Stomach (tissue), 19 donors: Measurements from ENCODE around the gene FAM9C. TPM values are rescaled to one million over a fixed set of nuclear protein-coding genes. Genes with fewer than 3 reads are reported as not detected.

ENCODE experiments used
- DNase-seq, 2 donors: peaks; one replicate each; pipeline versions ENCODE4 v3.0.0 to v3.0.0-alpha.2; 2013 to 2019
- H3K27ac ChIP-seq, 5 donors: fragments of 200-600 bp in 4 of 5; sonication (generic) in 4 of 5; one replicate each; pipeline ENCODE4 v1.5.1; 2013 to 2019; ENCODE audit warnings: mild to moderate bottlenecking in 1 of 5, moderate library complexity in 1 of 5
- H3K27me3 ChIP-seq, 3 donors: fragments of 200-600 bp; sonication (generic); one replicate each; pipeline ENCODE4 v1.5.1; 2017 to 2019; ENCODE audit warnings: mixed run types in 1 of 3
- H3K36me3 ChIP-seq, 4 donors: fragments of 200-600 bp; sonication (generic); 1 replicate in 3 of 4; 2 replicates in 1 of 4; pipeline ENCODE4 v1.5.1; 2016 to 2019
- H3K4me1 ChIP-seq, 4 donors: fragments of 200-600 bp; sonication (generic); one replicate each; pipeline ENCODE4 v1.5.1; 2016 to 2019
- H3K4me3 ChIP-seq, 4 donors: fragments of 200-600 bp; sonication (generic) in 3 of 4; one replicate each; pipeline ENCODE4 v1.5.1; 2016 to 2019; ENCODE audit warnings: mild to moderate bottlenecking in 1 of 4
- H3K9me3 ChIP-seq, 4 donors: fragments of 200-600 bp; sonication (generic); one replicate each; pipeline ENCODE4 v1.5.1; 2016 to 2019
- CTCF ChIP-seq, 7 experiments: fragments of 450-650 bp in 4 of 7; fragments of 200-600 bp in 3 of 7; sonication (generic) in 3 of 7; IDR thresholded peaks; one replicate each; pipeline ENCODE4 v1.5.1; 2016 to 2019; ENCODE audit warnings: antibody characterized with exemption in 7 of 7, control low read depth in 2 of 7, mild to moderate bottlenecking in 1 of 7
- EP300 ChIP-seq: sonication (generic); formaldehyde crosslinking; IDR thresholded peaks from one replicate; pipeline ENCODE4 v1.6.1; 2017; ENCODE audit warnings: antibody characterized with exemption
- POLR2A ChIP-seq, 4 donors: fragments of 450-650 bp; IDR thresholded peaks; one replicate each; pipeline ENCODE4 v1.6.1; 2016; ENCODE audit warnings: antibody characterized with exemption in 4 of 4, control low read depth in 2 of 4, mild to moderate bottlenecking in 1 of 4, moderate library complexity in 1 of 4
- POLR2AphosphoS5 ChIP-seq, 3 donors: sonication (generic); formaldehyde crosslinking; IDR thresholded peaks; one replicate each; pipeline ENCODE4 v1.6.1; 2016; ENCODE audit warnings: antibody characterized with exemption in 3 of 3
- WGBS, 5 donors: extraction: QIAGEN DNeasy Blood & Tissue Kit in 3 of 5; methylation state at CpG; one replicate each; pipeline versions ENCODE4 v1.1.5 to v1.1.7; 2013 to 2018; 5-methylcytosine and 5-hydroxymethylcytosine counted together
- intact Hi-C: fragments of 100-400 bp; cut with DNase I; formaldehyde crosslinking; loops from one replicate; pipeline ENCODE4 v1.15.1; 2023; ENCODE audit warnings: low total_unique reads
- long read RNA-seq, 10 donors: transcript quantifications; one replicate each; lab custom pipeline, GENCODE V29; 2026
- polyA plus RNA-seq, 3 donors: library from polyadenylated mRNA; stranded (reverse); fragments of 200-250 nt; gene quantifications; one replicate each; pipeline ENCODE4 v1.2.3, GENCODE V29; 2013
- total RNA-seq, 5 donors: library from RNA; depleted of rRNA; stranded (reverse); fragments of >200 nt; gene quantifications; one replicate each; pipeline versions ENCODE4 v1.1.0 to v1.2.3, GENCODE V29; 2014 to 2016
- donor health status: healthy with polysubstance abuse.
- donor health status: Bipolar disorder and iron deficiency.
- donor health status: healthy.

Gene FAM9C
- total RNA-seq, result under 1 TPM in 1 of 5 donors, not detected in 4; 0.18 TPM
- polyA plus RNA-seq, result under 1 TPM in 1 of 3 donors, not detected in 2; 0.31 TPM
- long read RNA-seq, donor 1, result 0 reads
- long read RNA-seq, donor 2, result 0 reads
- long read RNA-seq, donor 3, result 0 reads
- long read RNA-seq, donor 4, result 0 reads
- long read RNA-seq, donor 5, result 0 reads
- long read RNA-seq, donor 6, result 0 reads
- long read RNA-seq, donor 7, result 0 reads
- long read RNA-seq, donor 8, result 0 reads
- long read RNA-seq, donor 9, result 0 reads
- long read RNA-seq, donor 10, result 0 reads

DNA sequence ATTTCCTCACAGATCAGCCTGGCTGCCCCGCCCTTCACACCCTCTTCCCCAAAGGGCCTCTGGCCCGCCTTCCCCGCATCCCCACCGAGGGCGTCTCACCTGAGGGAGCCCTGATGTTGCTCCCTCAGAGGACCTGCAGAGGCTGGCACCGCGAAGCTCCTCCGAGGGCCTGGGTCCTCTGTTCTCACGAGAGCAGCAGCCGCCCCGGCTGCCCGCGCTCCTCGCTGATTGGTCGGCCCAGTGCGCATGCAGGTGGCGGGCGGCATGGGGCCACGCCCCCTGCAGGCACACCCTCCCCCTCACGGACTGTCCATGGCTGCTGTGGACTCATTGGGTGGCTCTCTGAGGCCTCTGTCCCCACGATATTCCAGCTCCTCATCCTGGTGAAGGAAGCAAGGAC is at the start of gene FAM9C:
FAM9C (minus strand) TSS at position 180 of the 400 bp plus-strand sequence. CDS start 831 bp downstream, outside the sequence.
- H3K4me1 ChIP-seq, result no peaks in the 10 kb centered on the region
- 65 to 99% (median 93%) methylated on average over 5 to 21 of the region's 21 CpGs; no CpG with 5 or more reads in 1 of the 5 donors for WGBS, 5 donors
- no peak within 1 kb of the TSS for H3K27ac ChIP-seq
- H3K4me3 ChIP-seq, result no peak within 1 kb of the TSS
- H3K27me3 ChIP-seq, result no peaks in the 10 kb centered on the region
- TF ChIP-seq CTCF (IDR thresholded peaks at IDR 0.05), result no peak
- TF ChIP-seq POLR2A (IDR thresholded peaks at IDR 0.05), result no peak
- TF ChIP-seq POLR2AphosphoS5 (IDR thresholded peaks at IDR 0.05), result no peak
- TF ChIP-seq EP300, result no peak
- no peaks in the 10 kb centered on the region for H3K36me3 ChIP-seq
- H3K9me3 ChIP-seq, result no peaks in the 10 kb centered on the region
- intact Hi-C loops, result no loop called here
- no peak for DNase-seq

DNA sequence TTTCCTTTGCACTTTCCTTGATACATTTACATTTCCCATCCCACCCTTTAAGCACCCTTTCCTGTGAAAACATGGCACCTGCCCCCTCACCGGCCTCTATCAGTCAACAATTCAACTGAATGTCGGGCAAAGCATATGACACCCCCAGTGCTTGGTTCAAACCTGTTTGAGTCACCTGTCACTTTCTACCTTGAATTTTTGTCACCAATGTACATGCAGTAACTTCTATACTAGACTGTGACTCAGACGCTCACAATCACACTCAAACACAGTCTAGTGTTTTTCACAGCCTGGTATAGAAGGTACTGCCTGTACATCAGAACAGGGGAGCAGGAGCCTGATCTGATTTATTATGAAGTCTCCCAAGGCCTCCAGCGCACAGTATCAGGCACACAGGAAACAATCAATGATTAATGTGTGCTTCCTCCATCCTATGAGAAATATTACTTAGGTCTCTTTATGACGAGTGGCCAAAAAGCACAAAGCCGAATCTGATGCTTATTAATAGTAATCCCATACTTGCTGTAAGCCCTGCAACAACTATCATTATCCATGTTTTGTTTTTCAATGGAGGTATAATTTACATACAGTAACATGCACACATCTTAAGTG is 49.2 kb upstream of the FAM9C start:
- H3K9me3 ChIP-seq, result no peaks in the 10 kb centered on the region
- intact Hi-C loops, result no loop called here
- DNase-seq, result no peak
- peaks cover 0 to 25% (median 13%) of the 10 kb centered on the region in 4 donors for H3K4me1 ChIP-seq
- H3K27ac ChIP-seq, result peak overlapping the region in 2 of 5 donors; percentile 82 to 86
- no peaks in the 10 kb centered on the region for H3K27me3 ChIP-seq
- WGBS, 5 donors, result 87 to 90% (median 90%) methylated on average over 6 of the region's 6 CpGs
- H3K4me3 ChIP-seq, result no peak overlapping the region
- no peaks in the 10 kb centered on the region for H3K36me3 ChIP-seq
- TF ChIP-seq POLR2AphosphoS5 (IDR thresholded peaks at IDR 0.05) (no peak), POLR2A (IDR thresholded peaks at IDR 0.05) (no peak), EP300 (no peak), CTCF (IDR thresholded peaks at IDR 0.05) (no peak)

DNA sequence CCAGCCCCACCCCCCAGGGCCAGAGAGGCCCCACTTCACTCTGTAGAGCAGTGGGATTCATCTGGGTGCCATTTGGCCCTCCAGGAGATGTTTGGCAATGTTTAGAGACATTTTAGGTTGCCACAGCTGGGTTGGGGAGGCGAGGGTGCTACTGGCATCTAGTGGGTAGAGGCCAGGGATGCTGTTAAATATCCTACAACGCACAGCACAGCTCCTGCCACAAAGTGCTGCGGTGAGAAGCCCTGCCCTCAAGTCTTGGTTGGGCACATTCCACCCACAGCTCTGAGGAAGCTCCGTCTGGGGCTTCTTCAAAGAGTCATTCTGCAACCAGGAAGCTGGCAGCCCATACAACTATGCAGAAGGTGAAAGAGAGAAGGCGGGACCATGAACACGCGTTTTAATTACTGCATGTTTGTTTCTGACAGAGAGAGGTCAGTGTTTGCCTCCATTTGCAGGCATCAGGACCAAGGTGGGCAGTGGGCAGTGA is 48.1 kb upstream of the FAM9C start:
- H3K4me1 ChIP-seq, result peaks cover 0 to 25% (median 13%) of the 10 kb centered on the region in 4 donors
- no peaks in the 10 kb centered on the region for H3K27me3 ChIP-seq
- DNase-seq, result peak; percentile 48 to 68
- intact Hi-C loops, result no loop called here
- H3K27ac ChIP-seq, result peak overlapping the region in 4 of 5 donors; percentile 66 to 86 (median 77)
- TF ChIP-seq EP300, result no peak
- TF ChIP-seq POLR2AphosphoS5 (IDR thresholded peaks at IDR 0.05), result peak in 1 of 3 donors; percentile 37
- H3K36me3 ChIP-seq, result no peaks in the 10 kb centered on the region
- WGBS, 5 donors, result 62 to 78% (median 67%) methylated on average over 1 to 7 of the region's 7 CpGs
- H3K4me3 ChIP-seq, result no peak overlapping the region
- H3K9me3 ChIP-seq, result no peaks in the 10 kb centered on the region

- Histone ChIP-seq H3K27me3 (no peaks in the 10 kb centered on the region), H3K4me1 (peaks cover 0 to 25% (median 13%) of the 10 kb centered on the region in 4 donors), H3K4me3 (no peak overlapping the region), H3K9me3 (no peaks in the 10 kb centered on the region), H3K36me3 (no peaks in the 10 kb centered on the region), H3K27ac (peak overlapping the region; percentile 50 to 86 (median 72))
- WGBS, 5 donors, result 33 to 55% (median 54%) methylated on average over 6 of the region's 6 CpGs
- intact Hi-C loops, result no loop called here
- DNase-seq, result no peak
- no peak for TF ChIP-seq POLR2A (IDR thresholded peaks at IDR 0.05)
- TF ChIP-seq POLR2AphosphoS5 (IDR thresholded peaks at IDR 0.05), result no peak
- TF ChIP-seq EP300, result no peak
- TF ChIP-seq CTCF (IDR thresholded peaks at IDR 0.05), result no peak
Measured at GRCh38 chrX:13091111-13091765, 46.8 kb upstream of the FAM9C start.
